Activated CD4-positive, alpha-beta T cell treated with anti-CD3 and anti-CD28 coated beads, Interleukin-2, amount 50 U/mL, for 16 hours (primary cell): Measurements from ENCODE around the gene PUS7.
"Not testable (repeated sequence)": the region's sequence is repeated elsewhere in the genome, so short reads cannot be mapped to it uniquely, and the experiment has no call there.

Source experiments
- DNase-seq: peaks from one replicate; pipeline ENCODE4 v3.0.0-alpha.2; 2020

The PUS7 gene, protein sequence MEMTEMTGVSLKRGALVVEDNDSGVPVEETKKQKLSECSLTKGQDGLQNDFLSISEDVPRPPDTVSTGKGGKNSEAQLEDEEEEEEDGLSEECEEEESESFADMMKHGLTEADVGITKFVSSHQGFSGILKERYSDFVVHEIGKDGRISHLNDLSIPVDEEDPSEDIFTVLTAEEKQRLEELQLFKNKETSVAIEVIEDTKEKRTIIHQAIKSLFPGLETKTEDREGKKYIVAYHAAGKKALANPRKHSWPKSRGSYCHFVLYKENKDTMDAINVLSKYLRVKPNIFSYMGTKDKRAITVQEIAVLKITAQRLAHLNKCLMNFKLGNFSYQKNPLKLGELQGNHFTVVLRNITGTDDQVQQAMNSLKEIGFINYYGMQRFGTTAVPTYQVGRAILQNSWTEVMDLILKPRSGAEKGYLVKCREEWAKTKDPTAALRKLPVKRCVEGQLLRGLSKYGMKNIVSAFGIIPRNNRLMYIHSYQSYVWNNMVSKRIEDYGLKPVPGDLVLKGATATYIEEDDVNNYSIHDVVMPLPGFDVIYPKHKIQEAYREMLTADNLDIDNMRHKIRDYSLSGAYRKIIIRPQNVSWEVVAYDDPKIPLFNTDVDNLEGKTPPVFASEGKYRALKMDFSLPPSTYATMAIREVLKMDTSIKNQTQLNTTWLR

DNA sequence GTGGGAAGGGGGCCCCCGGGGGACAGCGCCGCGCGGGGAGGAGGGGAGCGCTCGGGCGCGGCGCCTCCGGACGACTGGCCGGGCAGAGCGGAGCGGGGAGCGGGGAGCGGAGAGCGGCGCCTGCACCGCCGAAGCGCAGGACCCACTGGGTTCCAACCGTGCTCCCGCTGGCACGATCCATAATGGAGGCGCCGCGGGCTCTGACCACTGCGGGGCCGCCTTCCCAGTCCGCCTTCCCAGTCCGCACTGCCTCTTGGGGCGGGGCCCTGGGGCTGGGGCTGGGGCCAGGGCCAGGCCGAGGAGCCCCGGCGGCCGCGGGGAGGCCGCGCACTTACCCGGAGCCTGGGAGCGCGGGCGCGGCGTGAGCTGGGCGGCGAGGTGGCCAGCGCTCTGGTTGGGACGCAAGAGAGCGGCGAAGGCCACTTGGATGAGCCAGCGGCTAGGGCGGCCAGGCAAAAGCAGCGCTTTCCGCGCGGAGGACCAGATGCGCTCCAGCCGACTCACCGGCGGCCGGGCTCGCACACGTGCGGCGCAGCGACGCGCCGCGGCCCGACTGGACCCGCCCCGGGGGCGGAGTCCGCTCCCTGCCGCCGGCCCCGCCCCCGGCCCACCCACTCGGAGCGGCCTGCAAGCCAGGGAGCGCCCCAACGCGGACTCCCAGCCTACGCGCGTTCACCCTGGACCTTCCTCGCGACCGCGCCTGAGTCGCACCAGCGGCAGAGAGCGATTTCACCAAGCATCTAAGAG lies at the start of gene PUS7:
Gene PUS7 (minus strand): TSS at position 555 of the 747 bp plus-strand sequence. CDS start 13,759 bp downstream, outside the sequence.
- DNase-seq: peak; percentile 90

DNA sequence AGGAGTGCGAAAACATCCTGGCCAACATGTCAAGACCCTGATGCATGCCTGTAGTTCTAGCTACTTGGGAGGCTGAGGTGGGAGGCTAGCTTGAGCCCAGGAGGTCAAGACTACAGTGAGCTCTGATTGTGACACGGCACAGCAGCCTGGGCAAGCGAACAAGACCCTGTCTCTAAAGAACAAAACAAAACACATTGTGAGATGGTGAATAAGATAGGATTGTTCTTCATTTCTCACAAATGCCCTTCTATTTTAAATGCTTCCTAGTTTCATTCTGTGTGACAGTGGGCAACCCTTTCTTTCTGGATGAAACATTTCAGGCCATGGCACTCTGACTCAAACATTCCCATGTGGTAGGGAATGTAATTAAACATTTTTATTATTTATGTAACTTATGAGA lies 45.8 kb upstream of the PUS7 start:
- no peak for DNase-seq

DNA sequence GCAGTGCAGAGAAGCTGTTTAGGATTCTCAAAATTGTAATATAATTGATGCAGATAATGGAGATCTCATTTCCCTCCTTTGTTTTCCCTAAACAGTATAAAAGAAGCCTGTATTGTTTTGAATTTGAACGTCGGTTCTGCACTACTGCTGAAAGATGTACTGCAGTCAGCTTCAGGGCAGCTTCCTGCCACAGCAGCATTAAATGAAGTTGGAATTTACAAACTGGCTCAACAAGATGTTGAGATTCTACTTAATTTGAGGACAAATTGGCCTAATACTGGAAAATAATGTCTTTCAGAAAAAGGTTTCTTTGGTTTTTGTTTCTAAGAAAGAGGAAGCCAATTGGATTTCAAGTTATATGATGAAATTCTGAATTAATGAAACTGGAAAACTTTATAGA lies 45.0 kb upstream of the PUS7 start:
- no peak for DNase-seq

DNA sequence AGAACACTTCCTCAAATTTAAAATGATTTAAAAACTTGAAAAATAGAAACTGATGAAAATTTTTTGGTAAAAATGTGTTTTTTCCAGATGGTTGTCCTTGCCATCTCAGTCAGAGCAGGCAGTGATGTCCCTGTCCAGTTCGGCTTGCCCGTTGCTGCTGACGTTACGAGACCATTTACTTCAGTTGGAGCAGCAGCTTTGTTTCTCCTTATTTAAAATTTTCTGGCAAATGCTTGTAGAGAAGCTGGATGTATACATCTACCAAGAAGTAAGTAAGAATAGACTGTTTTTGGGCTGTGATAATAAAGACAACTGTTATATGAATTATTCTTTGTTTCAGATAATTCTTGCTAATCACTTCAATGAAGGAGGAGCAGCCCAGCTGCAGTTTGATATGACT lies 43.1 kb upstream of the PUS7 start:
- DNase-seq: no peak

DNA sequence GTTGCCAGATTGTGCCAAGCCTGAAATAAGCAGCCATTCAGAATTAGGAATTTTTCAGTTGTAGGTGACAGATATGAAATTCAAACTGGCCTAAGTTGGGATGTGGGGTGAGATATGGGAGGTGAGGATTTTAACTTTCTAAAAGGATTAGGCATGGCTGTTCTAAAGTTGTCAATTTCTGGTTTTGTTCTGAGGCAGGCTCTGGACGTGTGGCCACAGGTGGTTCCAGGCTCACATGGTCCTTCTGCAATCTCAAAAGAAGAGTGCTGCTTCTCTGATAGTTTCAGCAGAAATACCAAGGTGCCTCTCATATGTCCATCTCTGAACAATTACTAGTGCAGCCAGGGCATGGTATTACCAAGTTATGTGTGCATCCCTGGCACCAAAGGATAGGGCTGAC lies 37.9 kb upstream of the PUS7 start:
- no peak for DNase-seq

DNA sequence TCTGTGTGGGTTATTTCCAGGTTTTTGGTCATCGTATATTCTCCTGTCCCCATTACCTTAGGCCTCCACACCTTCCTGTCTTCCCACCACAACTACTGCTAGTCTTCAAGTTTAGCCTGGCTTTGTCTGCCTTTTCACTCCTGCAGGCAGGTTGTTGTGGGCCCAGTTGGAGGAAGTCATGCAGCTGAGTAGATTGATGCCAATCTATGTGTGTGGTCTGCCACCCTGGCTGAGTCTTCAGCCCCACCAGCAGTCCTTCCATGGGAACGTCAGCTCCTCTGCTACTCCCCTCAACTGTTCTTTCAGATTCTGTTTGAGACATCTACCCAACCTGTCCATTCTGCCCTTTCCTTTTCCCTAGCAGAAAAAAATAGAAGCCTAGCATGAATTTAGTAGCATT lies 16.3 kb upstream of the PUS7 start:
- no peak for DNase-seq

DNA sequence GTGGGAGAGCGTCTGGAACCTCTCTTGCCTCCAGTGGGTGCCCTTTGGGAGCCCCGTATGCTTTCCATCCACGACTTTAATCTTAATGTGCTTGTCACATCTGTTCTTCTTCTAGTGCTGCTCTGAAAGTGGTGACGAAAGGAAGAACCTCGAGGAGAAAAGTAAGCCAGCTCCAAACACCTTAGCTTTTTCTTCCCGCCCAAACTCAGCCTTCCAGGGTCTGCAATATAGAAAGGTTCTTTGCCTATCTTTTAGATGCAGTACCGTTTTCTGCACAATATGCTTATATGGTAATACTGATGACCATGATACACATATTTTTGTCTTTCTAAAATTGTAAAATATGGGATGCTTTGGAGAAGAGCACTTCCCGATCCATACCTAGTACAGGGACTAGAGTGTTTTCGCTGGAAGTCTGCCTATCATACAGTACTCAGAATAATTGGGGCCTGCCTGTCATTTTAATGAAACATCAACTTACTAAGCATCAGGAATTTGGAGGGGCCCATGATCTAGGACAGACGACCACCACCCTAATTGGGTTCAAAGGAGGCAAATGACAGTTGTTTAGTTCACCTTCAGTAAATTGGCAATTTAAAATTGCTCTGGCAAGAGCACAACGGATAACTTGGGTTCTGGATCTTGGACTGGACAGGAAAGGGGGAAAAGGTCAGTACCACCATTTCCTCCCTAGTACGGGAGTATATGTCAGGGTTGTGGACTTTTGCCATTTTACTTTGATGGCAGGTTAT lies 10.8 kb upstream of the PUS7 start:
- DNase-seq: no peak

DNA sequence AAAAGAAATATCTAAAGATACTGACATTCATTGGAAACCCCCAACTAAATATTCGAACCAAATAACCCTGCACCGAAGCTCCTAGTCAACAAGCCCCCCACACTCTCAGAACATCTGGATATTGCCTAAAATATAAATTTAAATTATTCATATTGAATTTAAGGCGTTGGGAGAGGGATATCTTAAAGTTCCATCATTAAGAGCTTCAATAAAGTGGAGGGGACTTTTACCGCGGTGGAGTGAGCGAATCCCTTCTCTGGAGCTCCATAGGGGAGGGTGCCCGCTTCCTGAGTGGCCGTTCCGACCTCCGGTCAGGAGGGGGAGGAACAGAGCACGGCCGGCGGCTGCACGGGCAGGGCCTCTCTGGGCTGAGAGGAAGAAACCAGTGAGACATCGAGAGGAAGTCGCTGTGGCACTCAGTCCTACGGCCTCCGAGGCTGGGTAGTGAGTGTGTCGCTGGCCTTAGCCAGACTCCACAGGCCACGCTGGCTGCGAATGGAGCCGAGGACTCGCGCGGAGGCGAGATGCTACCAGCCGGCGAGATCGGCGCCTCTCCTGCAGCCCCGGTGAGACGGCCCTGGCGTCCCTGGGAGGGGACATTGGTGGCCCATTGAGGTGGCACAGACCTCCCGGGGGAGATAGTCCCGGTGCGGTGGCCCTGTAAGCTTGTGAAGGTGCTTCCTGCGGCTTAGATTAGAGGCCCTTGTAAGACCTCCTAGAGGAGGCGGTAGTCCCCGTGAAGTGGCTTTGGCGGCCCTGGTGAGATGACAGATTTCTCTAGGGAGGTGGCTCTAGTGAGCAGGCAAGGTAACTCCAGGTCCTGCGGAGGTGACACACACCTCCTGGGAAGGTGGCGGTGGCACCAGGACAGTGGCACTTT lies 10.0 kb upstream of the PUS7 start, which contains the start of gene RINT1:
Gene RINT1 (plus strand): TSS at position 410 of the 880 bp plus-strand sequence. CDS start 115 bp downstream, at position 525.
- DNase-seq: peak; percentile 96

DNA sequence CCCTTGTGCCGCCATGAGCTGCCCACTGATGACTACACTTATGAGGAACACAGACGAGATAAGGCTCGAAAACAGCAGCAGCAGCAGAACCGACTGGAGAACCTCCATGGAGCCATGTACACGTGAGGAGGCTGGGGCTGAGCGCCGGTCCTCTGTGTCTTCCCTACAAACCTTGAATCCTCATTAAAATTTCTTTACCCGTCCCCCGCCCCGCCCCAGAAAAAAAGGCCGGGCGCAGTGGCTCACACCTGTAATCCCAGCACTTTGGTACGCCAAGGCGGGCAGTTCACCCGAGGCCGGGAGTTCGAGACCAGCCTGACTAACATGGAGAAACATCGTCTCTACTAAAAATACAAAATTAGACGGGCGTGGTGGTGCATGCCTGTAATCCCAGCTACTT lies 8.5 kb upstream of the PUS7 start:
- DNase-seq: no peak

DNA sequence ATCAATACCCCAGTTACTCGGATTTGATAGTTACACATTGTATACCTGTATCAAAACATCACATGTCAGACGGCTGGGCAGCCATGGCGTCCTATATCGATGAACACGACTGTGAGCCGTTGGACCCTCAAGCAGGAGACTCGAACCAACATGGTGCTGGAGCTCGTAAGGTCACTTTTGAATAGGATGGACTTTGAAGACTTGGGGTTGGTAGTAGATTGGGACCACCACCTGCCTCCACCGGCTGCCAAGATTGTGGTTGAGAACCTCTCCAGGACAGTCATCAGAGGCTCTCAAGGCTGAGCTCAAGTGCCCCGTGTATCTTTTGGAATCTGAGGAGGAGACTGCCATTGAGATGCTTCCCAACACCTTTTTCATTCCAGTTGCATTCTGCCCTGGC lies 8.1 kb upstream of the PUS7 start:
- DNase-seq: no peak

DNA sequence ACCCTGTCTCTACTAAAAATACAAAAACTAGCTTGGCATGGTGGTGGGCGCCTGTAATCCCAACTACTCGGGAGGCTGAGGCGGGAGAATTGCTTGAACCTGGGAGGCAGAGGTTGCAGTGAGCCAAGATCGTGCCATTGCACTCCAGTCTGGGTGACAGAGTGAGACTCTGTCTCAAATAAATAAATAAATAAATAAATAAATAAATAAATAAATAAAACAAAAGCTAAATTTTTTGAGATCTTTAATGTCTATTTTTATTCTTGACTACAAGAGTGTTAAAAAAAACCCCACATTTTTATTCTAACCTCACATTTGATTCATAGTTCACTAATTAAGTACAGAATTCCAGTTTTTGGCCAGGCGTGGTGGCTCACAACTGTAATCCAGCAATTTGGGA lies 5.7 kb upstream of the PUS7 start:
- not testable (repeated sequence) for DNase-seq

DNA sequence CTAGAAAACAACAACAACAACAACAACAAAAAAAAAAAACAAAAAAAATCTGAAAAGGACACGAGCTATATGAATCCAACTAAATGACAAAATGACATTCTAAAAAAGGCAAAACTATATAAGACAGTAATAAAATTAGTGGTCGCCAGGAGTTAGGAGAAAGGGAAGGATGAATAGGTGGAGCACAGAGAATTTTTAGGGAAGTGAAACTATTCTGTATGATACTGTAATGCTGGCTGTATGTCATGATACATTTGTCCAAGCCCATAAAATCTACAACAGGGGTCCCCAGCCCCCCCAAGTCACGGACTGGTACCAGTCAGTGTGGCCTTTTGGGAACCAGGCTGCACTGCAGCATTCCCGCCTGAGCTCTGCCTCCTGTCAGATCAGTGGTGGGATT lies 2.8 kb upstream of the PUS7 start:
- no peak for DNase-seq

DNA sequence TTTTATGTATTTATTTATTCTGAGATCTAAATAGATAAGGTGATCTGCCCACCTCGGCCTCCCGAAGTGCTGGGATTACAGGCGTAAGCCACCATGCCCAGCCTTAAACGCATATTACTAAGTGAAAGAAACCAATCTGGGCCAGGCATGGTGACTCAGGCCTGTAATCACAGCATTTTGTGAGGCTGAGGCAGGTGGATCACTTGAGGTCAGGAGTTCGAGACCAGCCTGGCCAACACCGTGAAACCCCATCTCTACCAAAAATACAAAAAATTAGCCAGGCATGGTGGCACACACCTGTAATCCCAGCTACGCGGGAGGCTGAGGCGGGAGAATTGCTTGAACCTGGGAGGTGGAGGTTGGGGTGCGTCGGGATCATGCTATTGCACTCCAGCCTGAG lies 2.4 kb upstream of the PUS7 start:
- DNase-seq: not testable (repeated sequence)

DNA sequence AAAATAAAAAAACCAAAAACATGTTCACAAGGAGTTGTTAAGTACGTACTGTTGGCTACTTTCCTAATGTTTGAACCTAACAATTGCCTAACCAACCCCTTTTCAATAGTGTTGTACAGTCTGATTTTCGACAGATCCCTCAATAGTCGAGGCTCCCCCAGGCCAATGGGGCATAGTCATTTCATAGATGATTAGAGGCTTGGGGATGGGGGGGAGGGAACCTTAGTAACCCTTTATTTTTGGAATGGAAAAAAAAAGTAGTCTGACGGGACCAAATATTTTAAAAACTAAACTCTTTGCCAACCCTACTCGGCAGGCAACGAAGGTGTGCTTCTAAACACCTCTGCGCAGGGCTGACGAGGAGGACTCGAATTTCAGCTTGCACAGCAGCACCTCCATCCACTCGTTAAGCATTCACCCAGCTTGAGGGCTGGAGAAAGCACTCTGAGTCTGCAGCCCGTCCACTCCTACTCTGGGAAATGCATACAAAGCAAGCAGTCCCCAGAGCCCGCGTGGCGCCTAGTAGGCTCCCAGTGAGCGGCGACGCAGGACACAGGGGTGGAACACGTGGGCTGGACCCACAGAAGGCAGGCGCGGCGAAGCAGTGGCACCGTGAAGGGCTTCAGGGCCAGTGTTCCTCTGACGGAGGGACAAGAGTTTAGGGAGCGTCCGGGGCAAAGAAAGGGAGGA lies 899 bp downstream of the PUS7 start:
- peak; percentile 57 for DNase-seq

DNA sequence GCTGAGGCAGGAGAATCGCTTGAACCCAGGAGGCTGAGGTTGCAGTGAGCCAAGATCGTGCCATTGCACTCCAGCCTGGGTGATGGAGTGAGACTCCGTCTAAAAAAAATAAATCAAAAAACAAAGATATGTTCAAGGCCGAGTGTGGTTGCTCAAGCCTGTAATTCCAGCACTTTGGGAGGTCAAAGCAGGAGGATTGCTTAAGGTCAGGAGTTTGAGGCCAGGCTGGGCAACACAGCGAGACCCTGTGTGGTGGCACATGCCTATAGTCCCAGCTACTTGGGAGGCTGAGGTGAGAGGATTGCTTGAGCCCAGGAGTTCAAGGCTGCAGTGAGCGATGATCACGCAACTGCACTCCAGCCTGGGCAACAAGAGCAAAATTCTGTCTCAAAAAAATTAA lies 1.5 kb downstream of the PUS7 start:
- not testable (repeated sequence) for DNase-seq

DNA sequence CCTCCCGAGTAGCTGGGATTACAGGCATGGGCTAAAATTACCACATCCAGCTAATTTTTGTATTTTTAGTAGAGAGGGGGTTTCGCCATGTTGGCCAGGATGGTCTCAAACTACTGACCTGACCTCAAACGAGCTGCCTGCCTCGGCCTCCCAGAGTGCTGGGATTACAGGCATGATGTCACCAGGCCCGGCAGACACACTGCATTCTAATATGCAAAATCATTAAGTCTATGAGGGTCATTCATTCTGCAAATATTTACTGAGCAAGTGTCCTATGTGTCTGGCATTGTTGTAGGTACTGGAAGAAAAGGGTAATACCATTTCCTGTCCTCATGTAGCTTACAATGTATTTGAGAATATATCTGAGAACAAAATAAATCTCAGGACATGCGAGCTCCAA lies 2.7 kb downstream of the PUS7 start:
- DNase-seq: no peak

DNA sequence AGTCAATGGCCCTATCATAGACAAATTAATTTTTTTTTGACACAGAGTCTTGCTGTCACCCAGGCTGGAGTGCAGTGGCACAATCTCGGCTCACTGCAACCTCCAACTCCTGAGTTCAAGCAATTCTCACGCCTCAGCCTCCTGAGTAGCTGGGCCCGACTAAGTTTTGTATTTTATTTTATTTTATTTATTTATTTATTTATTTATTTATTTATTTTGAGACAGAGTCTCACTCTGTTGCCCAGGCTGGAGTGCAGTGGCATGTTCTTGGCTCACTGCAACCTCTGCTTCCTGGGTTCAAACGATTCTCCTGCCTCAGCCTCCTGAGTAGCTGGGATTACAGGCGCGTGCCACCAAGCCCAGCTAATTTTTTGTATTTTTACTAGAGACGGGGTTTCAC lies 6.5 kb downstream of the PUS7 start:
- DNase-seq: not testable (repeated sequence)

DNA sequence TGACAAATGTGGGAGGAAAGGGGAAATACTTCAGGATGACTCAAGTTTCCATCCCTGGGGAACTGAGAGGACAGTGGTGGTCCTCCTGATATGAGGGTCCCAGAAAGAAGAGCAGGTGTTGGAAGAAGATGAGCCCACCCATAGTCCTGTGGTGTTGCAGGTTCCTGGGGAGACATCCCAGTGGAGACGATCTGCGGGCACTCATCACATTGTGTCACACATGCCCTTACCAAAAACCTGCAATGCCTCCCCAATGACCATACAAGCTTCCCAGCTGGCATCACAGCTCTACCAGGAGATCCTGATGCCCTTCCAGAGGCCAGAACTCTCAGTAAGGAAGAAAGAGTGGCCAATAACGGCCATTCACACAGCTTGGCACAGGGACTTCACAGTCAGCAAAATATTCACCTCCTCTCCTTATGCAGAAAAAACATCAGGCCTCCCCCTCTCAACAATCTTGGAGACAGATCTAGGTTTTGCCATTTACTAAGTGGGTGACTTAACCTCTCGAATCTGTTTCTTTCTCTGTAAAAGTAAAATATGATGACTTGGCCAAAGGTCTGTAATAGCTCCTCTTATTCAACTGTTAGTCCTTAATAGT lies 9.0 kb downstream of the PUS7 start:
- DNase-seq: no peak

DNA sequence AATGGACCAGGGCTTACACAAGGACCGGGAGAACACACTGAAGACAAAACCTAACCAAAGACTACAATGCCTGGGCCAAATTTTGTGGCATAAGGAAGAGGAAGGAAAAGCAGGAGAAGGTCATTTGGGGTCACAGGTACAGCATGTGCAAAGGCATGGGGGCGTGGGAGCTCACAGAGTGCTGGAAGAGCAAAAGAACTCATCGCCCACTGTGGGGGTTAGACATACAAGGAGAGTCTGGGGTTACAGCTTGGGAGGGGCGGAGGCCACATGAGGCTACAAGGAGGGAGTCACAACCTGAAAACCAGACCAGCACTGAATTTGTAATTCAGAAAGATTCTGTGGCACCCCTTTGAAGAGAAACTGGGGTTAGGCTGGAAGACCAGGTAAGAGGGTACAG lies 9.7 kb downstream of the PUS7 start:
- no peak for DNase-seq

DNA sequence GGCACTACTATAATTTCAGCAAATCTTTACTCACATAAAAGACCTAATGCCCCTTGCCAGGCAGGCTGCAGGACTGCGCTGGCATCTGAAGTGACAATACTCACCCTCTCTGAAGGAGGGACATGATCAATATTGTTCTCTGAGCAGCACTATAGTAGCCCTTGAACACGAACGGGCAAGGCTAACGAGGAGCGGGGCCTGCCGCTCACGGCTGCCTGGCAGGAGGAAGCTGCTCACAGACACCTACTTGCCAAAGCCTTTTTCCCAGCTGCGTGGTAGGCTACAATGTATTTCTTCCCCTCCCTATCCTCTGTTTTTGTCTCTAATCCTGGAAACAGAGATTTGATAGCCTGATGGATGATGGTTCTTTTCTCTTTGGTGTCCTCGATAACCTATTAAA lies 19.9 kb downstream of the PUS7 start:
- no peak for DNase-seq

DNA sequence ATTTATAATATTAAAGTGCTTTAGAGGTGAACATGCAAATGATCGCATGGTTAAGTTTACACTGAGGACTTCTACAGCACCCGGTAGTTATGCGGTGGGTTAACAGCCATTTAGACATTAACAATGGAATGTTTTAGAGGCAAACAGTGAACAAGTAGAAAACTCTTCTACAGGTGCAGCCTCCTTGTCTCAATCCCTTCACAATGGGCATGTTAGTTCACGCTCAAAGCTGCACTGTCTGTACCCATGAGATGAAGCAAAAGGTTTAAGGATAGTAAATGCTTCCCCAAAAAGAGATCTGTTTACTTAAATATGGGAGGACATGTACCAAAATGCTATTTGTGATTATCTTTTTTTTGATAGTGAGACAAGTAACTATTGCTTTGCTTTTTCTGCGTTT lies 25.1 kb downstream of the PUS7 start:
- no peak for DNase-seq
